PFSK-1 (cell line): ENCODE data around the gene ALMS1.

Experiments used
- FOXP2 ChIP-seq: optimal IDR thresholded peaks from 2 replicates; pipeline ENCODE3; 2011; ENCODE audit warnings: borderline replicate concordance, control low read depth, inconsistent platforms; ENCODE audit not compliant: insufficient read depth; ENCODE audit errors: extremely low read length, extremely low read depth
- POLR2AphosphoS5 ChIP-seq: IDR thresholded peaks from 2 replicates; pipeline ENCODE4 v1.6.1; 2012; ENCODE audit warnings: low read depth, mild to moderate bottlenecking, control low read depth, low read length, moderate library complexity
- SIN3A ChIP-seq: IDR thresholded peaks from 2 replicates; pipeline ENCODE4 v1.6.1; 2012; ENCODE audit warnings: mild to moderate bottlenecking, low read length, moderate library complexity, borderline replicate concordance; ENCODE audit not compliant: insufficient read depth
- TAF1 ChIP-seq: IDR thresholded peaks from 2 replicates; pipeline ENCODE4 v1.6.1; 2012; ENCODE audit warnings: low read length, control low read depth, borderline replicate concordance; ENCODE audit not compliant: insufficient read depth
- TF ChIP-seq, protein P1 (sequence below), 2 experiments: IDR thresholded peaks; 2 replicates each; pipeline versions ENCODE4 v1.6.1 to v1.8.0; 2011 to 2012; ENCODE audit warnings: low read depth in 2 of 2, low read length in 2 of 2, control low read depth in 1 of 2, inconsistent platforms in 1 of 2, mild to moderate bottlenecking in 1 of 2, moderate library complexity in 1 of 2; ENCODE audit not compliant: insufficient read depth in 1 of 2

DNA sequence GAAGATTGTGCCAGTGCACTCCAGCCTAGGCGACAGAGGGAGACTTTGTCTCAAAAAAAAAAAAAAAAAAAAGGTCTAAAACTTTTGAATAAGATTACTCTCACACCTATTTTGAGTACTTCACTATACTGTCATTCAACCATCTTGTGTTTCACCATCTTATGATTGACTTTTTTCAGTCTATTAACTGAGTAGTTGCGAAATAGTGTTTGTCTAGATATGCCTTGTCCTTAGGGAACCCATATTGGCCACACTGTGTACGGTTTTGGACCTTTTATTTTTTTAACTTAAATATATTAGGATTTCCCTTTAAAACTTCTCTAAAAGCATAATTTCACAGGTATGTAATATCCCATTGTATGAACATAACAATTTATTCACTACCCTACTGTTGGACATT is 72.3 kb downstream of the ALMS1 start:
- TF ChIP-seq POLR2AphosphoS5 (no peak), TAF1 (no peak), SIN3A (no peak), FOXP2 (no peak)
- TF ChIP-seq, protein P1, sequence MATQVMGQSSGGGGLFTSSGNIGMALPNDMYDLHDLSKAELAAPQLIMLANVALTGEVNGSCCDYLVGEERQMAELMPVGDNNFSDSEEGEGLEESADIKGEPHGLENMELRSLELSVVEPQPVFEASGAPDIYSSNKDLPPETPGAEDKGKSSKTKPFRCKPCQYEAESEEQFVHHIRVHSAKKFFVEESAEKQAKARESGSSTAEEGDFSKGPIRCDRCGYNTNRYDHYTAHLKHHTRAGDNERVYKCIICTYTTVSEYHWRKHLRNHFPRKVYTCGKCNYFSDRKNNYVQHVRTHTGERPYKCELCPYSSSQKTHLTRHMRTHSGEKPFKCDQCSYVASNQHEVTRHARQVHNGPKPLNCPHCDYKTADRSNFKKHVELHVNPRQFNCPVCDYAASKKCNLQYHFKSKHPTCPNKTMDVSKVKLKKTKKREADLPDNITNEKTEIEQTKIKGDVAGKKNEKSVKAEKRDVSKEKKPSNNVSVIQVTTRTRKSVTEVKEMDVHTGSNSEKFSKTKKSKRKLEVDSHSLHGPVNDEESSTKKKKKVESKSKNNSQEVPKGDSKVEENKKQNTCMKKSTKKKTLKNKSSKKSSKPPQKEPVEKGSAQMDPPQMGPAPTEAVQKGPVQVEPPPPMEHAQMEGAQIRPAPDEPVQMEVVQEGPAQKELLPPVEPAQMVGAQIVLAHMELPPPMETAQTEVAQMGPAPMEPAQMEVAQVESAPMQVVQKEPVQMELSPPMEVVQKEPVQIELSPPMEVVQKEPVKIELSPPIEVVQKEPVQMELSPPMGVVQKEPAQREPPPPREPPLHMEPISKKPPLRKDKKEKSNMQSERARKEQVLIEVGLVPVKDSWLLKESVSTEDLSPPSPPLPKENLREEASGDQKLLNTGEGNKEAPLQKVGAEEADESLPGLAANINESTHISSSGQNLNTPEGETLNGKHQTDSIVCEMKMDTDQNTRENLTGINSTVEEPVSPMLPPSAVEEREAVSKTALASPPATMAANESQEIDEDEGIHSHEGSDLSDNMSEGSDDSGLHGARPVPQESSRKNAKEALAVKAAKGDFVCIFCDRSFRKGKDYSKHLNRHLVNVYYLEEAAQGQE (IDR thresholded peaks at IDR 0.05; ENCODE audit: insufficient read depth in 1 of 2, low read depth in 2 of 2, low read length in 2 of 2) = no peak
